GM19372 (cell line): Measurements from ENCODE around the gene S100A3.
"Not testable (repeated sequence)": the region's sequence is repeated elsewhere in the genome, so short reads cannot be mapped to it uniquely, and the experiment has no call there.

Experiments
- ATAC-seq: cut with Tn5 transposase; IDR thresholded peaks from one replicate; pipeline ENCODE4 v1.9.1; 2021; ENCODE audit warnings: mild to moderate bottlenecking, low read depth, moderate library complexity; ENCODE audit not compliant: unreplicated experiment

S100A3 gene

DNA sequence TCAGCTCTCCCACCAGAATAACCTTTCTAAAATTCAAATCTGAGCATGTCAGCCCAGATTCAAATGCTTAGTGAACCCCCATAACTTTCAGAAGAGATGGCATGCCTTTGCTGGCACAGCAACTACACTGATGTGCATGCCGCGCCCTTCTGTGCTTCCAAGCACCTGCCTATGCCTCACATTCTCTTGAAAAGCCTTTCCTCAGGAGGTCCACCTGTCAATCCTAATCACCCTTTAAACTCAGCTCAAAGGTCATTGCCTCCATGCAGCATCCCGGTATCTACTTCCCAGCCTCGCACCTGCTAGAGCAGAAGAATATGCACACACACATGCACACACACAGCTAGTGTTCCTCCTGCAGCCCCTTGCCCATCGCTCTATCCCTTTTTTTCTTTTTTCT is 21.8 kb upstream of the S100A3 start:
- no peak for ATAC-seq

GRCh38 chr1:153569465-153569864 is 20.4 kb upstream of the S100A3 start:
- ATAC-seq: no peak

GRCh38 chr1:153568367-153569099 is 19.5 kb upstream of the S100A3 start:
- no peak for ATAC-seq

DNA sequence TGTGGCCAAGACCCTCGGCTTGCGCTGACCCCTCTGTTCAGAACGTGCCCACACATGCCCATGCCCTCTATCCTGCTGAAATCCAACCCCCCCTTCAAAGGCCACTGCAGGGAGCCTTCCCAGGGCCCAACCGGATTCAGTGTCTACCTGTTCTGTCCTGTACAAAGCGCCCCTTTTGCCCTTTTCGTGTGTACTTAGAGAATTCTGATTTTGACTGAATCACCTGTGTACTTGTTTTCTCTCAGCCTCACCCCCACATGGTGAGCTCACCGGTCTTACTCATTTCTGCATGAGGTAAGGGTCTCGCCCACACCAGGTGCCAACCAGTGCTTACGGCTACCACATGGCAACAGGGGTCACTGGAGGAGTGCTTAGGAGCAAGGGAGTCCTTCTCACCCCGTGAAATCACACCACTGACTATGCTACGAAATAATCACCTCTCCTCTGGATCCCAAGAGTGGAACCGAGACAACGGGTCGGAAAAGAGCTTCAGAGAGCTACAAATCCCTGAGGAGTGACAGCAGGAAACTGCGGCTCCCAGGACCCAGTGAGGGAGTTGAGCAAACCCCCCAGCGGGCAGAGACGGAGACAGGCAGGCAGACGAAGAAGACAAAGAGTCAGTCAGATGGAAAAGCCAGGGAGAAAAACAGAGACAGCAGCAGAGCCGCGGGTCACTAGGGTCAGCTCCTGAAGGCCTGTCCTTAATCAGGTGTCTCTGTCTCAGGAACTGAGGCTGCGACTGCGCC is 18.7 kb upstream of the S100A3 start:
- ATAC-seq: no peak

GRCh38 chr1:153566414-153567371 is 17.6 kb upstream of the S100A3 start:
- ATAC-seq: no peak

DNA sequence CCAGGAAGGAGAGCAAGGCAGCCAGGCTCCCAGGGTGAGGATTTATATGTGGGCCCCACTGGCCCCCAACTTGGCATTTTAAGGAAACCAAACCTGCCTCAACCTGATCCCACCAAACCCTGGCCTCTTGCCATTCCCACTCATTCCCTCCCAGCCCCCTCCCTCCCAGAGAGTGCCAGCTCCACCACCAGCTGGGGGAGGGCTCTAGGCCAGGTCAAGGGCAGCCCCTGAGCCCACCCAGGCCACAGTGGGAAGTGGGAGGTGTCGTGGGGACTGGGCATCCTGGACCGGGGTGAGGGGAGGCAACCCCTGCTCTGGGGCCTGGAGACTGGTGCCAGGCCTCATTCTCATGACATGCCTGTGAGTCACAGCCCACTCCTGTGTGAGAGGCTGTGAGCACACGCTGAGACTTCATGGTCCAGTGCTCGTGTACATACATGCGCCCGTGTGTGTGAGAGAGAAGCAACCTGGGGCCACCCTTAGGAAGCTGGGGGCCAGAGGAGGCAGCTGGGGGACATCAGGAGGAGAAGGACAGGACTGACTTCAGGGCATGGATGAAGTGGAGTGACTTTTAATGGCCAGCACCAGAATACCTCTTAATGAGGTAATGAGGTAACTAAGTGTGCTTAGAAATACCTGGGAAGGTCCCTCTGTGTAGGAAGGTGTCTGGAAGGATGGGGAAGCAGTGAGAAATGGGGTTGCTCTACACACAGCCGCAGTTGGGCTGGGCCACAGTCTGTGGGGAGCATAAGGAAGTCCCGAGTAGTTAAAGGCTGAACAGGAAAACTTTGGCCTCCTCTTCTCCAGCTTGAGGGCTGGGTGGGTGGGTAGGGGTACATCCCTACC is 16.7 kb upstream of the S100A3 start, which contains the start of gene S100A2:
TSS of gene S100A2 (minus strand) at position 316 of the 846 bp plus-strand sequence. CDS start 1,967 bp downstream, outside the sequence.
- ATAC-seq: no peak

DNA sequence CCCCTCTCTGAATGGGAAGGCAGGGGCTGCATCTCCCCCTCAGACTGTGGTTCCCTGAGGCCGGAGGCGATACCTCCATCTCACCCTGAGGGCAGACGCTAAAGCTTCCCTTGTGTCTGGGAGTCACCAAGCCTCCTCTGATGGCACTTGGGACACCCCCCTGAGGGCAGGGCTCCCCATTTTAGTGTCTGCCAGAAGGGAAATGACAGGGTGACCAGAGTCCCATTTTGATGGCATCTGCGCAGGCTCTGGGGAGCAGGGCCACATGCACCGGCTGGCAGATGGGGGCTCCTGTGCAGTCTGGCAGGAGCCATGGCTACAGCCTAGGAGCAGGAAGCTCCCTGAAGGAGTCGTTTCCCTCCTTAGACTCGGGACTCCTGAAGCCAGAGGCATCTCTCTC is 14.9 kb upstream of the S100A3 start:
- no peak for ATAC-seq

GRCh38 chr1:153563483-153563901 is 14.4 kb upstream of the S100A3 start:
- no peak for ATAC-seq

DNA sequence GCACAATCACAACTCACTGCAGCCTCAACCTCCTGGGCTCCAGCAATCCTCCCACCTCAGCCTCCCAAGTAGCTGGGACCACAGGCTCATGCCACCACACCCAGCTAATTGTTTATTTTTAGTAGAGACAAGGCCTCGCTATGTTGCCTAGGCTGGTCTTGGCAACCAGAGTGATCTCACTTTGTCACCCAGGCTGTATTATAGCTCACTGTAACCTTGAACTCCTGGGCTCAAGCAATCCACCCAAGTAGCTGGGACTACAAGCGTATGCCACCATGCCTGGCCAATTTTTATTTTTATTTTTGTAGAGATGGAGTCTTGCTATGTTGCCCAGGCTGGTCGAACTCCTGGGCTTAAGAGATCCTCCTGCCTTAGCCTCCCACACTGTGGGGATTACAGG is 13.0 kb upstream of the S100A3 start:
- ATAC-seq: not testable (repeated sequence)

DNA sequence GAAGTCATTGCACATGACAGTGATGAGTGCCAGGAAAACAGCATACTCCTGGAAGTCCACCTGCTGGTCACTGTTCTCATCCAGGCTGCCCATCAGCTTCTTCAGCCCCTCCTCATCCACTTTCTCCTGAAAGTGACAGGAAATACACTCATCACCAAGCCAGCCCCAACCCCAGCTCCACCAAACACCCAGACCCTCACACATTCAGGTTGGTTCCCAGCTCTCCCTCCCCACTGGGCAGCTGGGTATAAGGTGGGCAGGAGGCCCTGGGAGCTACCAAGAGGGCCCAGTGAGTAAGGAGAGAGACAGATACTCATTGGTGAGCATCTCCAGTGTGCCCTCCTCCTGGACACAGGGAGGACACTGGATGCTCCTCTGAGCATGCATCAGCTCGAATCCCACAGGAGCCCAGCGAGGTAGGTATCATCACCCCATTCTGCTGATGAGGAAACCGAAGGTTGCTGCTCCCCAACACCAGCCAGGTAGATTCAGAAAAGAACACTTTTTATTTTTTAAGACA is 12.5 kb upstream of the S100A3 start:
- no peak for ATAC-seq

GRCh38 chr1:153560771-153561465 is 11.9 kb upstream of the S100A3 start:
- ATAC-seq: no peak

DNA sequence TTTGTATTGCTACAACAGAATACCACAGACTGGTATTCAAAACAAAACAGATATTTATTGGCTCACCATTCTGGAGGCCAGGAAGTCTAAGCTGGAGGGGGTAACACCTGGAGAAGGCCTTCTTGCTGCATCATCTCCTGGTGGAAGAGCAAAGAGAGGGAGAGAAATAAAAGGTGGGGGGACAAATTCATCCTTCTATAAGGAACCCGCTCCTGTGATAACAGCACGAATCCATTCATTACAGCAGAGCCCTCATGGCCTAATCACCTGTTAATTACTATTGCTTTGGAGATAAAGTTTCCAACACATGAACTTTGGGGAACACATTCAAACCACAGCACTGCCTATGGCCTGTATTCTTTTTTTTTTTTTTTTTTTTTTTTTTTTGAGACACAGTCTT is 11.2 kb upstream of the S100A3 start:
- ATAC-seq: no peak

DNA sequence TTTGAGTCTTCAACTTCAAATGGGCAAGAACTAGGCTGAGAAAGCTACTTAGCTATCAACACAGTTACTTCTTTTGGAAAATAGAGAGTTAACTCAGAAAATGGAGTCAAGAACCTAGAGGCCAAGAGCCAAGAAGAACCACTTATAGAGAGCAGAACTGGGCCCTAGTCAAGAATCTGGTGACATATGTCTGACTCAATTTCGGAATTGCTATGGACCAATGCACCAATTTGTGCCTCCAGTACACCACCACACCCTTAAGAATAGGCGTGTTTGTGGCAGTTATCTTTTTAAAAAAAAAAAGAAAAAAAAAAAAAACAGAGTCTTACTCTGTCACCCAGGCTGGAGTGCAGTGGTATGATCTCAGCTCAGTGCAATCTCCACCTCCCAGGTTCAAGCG is 8.8 kb upstream of the S100A3 start:
- no peak for ATAC-seq

DNA sequence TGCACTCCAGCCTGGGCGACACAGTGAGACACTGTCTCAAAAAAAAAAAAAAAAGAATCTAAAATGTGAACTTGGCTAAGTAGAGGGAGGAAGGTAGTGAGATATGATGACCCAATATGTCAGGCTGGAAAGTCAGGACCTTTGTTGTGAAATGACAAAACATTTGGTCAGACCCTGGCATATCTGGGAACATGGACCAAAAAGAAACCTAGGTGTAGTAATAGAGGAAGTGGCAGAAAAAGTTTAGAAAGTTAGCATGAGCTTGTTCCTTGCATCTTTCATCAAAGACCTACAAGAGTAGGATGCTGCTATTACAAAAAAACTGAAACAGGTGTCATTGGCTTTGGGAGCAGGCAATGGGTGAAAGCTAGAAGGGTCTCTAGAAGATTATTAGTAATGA is 7.3 kb upstream of the S100A3 start:
- ATAC-seq: no peak

DNA sequence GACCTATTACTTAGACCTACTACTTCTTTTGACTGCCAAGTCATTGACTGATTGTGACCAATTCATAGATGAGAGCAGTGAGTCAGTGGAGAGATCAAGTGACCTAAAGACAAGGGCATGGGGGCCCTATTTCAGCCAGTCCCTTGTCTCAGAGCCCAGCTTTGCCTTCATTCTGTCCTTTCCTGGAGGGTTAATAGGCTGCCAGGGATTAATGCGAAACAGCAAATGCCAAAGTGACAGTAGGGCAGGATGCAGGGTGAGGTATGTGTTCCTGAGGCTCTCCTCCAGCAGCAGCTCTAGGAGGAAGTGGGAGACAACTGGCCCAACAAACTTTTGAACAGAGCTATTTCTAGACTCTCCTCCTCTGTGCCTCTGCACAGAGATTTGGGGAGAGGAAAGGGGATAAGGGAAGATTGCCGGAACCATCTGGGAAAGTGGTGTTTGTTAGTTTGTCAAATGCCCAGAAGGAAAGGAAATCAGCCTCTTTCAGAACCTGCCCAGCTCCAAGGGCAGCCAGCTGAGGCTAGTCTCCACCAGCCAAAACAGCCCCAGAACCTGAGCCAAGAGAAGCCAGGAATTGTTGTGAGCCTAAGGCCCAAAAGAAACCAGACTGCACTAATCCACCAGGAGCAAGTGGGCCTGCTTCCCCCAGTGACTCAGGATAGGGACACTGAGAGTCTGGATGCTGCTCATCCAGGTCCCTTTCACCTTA is 4.9 kb upstream of the S100A3 start:
- no peak for ATAC-seq

GRCh38 chr1:153553096-153553495 is 4.0 kb upstream of the S100A3 start:
- no peak for ATAC-seq

GRCh38 chr1:153552335-153552734 is 3.3 kb upstream of the S100A3 start:
- no peak for ATAC-seq

DNA sequence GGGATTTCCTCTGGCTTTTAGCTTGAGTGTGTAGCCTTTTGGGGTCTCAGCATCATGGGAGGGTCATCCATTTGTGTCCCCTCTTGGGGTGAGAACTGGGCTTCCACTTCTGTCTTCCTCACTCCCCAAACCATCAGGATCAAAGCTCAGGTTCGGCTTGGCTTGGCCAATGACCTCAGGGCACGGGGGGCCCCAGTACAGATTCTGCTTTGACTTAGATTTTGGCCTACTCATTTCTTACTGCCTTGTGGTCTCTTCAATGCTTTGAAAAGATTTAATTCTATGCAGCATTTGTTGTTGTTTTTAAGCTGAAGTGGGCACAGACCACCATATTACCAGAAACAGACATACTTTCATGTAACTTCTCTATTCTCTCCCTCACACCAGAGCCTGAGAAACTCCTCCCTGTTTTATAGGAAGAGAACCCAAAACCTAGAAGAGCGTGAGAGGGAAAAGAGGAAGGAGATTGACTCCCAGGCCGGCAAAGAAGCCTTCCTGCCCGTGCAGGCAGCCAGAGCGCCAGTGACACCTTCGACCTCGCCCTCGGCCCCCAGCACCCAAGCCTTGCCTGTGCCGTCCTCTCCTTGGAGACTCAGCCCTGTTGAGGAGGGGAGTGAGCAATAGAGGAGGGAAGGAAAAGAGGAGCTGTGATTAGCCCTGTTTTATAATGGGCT is 1.9 kb upstream of the S100A3 start:
- ATAC-seq: no peak
